NCI-H1930 (cell line): ENCODE measurements around the gene WDR91.

ENCODE experiments used
- DNase-seq, 2 experiments: peaks; one replicate each; lab custom pipeline; 2025; lab: John Stamatoyannopoulos, UW

The WDR91 gene

GRCh38 chr7:135160858-135161653 is 50.3 kb downstream of the WDR91 start:
- DNase-seq, result no peak

GRCh38 chr7:135160098-135160857 is 51.0 kb downstream of the WDR91 start:
- no peak for DNase-seq

GRCh38 chr7:135159359-135160085 is 51.8 kb downstream of the WDR91 start:
- no peak for DNase-seq

GRCh38 chr7:135158874-135159273 is 52.5 kb downstream of the WDR91 start:
- no peak for DNase-seq

- no peak for DNase-seq
Measured at GRCh38 chr7:135158141-135158655, 53.1 kb downstream of the WDR91 start.

GRCh38 chr7:135156290-135156689 is 55.0 kb downstream of the WDR91 start:
- no peak for DNase-seq

- no peak for DNase-seq
Measured at GRCh38 chr7:135154734-135155133, 56.6 kb downstream of the WDR91 start.

GRCh38 chr7:135152442-135152841 is 58.9 kb downstream of the WDR91 start:
- DNase-seq, result no peak

- no peak for DNase-seq
Measured at GRCh38 chr7:135151533-135151932, 59.8 kb downstream of the WDR91 start.

- no peak for DNase-seq
Measured at GRCh38 chr7:135151132-135151531, 60.2 kb downstream of the WDR91 start.

- DNase-seq, result no peak
Measured at GRCh38 chr7:135150072-135150782, 61.1 kb downstream of the WDR91 start.

- no peak for DNase-seq
Measured at GRCh38 chr7:135147899-135148721, 63.2 kb downstream of the WDR91 start, which contains the start of gene TMEM140. TMEM140 (plus strand) TSS chr7:135148072; CDS start chr7:135164442, 16,370 bp downstream.

GRCh38 chr7:135147341-135147898 is 63.9 kb downstream of the WDR91 start:
- DNase-seq, result no peak

GRCh38 chr7:135143885-135144668 is 67.2 kb downstream of the WDR91 start:
- no peak for DNase-seq
